Sigmoid colon (tissue), 7 donors: Measurements from ENCODE around the gene RNH1. TPM values are rescaled to one million over a fixed set of nuclear protein-coding genes. Genes with fewer than 3 reads are reported as not detected.
A peak's percentile ranks its signal among the peaks of the same experiment; 100 is the strongest.

Experiments
- DNase-seq: peaks from one replicate; pipeline ENCODE4 v3.0.0-alpha.2; 2019
- H3K27ac ChIP-seq, 4 donors: fragments of 200-600 bp; sonication (generic); one replicate each; pipeline ENCODE4 v1.5.1; 2016 to 2019; ENCODE audit warnings: mild to moderate bottlenecking in 1 of 4
- H3K27me3 ChIP-seq, 3 donors: fragments of 200-600 bp; sonication (generic); one replicate each; pipeline ENCODE4 v1.5.1; 2019; ENCODE audit warnings: mild to moderate bottlenecking in 1 of 3
- H3K36me3 ChIP-seq, 4 donors: fragments of 200-600 bp; sonication (generic); one replicate each; pipeline ENCODE4 v1.5.1; 2016 to 2019
- H3K4me1 ChIP-seq, 4 donors: fragments of 200-600 bp; sonication (generic); one replicate each; pipeline ENCODE4 v1.5.1; 2017 to 2019
- H3K4me3 ChIP-seq, 4 donors: fragments of 200-600 bp; sonication (generic); one replicate each; pipeline ENCODE4 v1.5.1; 2017 to 2019; ENCODE audit warnings: mild to moderate bottlenecking in 2 of 4, moderate library complexity in 1 of 4
- H3K9me3 ChIP-seq, 4 donors: fragments of 200-600 bp in 3 of 4; sonication (generic) in 3 of 4; one replicate each; pipeline versions ENCODE4 v1.5.1 to v1.6.1; 2013 to 2019
- CTCF ChIP-seq, 4 experiments: fragments of 450-650 bp in 3 of 4; fragments of 200-600 bp in 1 of 4; IDR thresholded peaks; one replicate each; pipeline ENCODE4 v1.5.1; 2016 to 2019; ENCODE audit warnings: antibody characterized with exemption in 4 of 4, mild to moderate bottlenecking in 3 of 4, moderate library complexity in 2 of 4
- EP300 ChIP-seq, 4 donors: sonication (generic); formaldehyde crosslinking; IDR thresholded peaks; one replicate each; pipeline ENCODE4 v1.6.1; 2017; ENCODE audit warnings: antibody characterized with exemption in 4 of 4
- POLR2A ChIP-seq, 2 donors: fragments of 450-650 bp; IDR thresholded peaks; one replicate each; pipeline ENCODE4 v1.6.1; 2016; ENCODE audit warnings: antibody characterized with exemption in 2 of 2, mild to moderate bottlenecking in 2 of 2, moderate library complexity in 2 of 2
- POLR2AphosphoS5 ChIP-seq, 4 donors: sonication (generic); formaldehyde crosslinking; IDR thresholded peaks; one replicate each; pipeline ENCODE4 v1.6.1; 2017; ENCODE audit warnings: antibody characterized with exemption in 4 of 4
- WGBS, 2 donors: extraction: QIAGEN DNeasy Blood & Tissue Kit; methylation state at CpG; one replicate each; pipeline ENCODE4 v1.1.7; 2013; 5-methylcytosine and 5-hydroxymethylcytosine counted together
- intact Hi-C: fragments of 100-400 bp; cut with DNase I; formaldehyde crosslinking; loops from one replicate; pipeline ENCODE4 v1.15.1; 2023
- polyA plus RNA-seq, 3 donors: library from polyadenylated mRNA; stranded (reverse); fragments of 200-250 nt; gene quantifications; one replicate each; pipeline ENCODE4 v1.2.3, GENCODE V29; 2013
- total RNA-seq, 4 donors: library from RNA; depleted of rRNA; stranded (reverse); fragments of >200 nt; gene quantifications; one replicate each; pipeline ENCODE4 v1.1.0, GENCODE V29; 2016
- donor health status: healthy with polysubstance abuse.
- donor health status: Bipolar disorder and iron deficiency.
- donor health status: healthy.

RNH1 gene
- total and polyA plus RNA-seq, 7 donors: 101 to 210 (median 150) TPM

GRCh38 chr11:452916-453527 is 54.0 kb downstream of the RNH1 start:
- no peak for DNase-seq
- no peak for TF ChIP-seq EP300 (IDR thresholded peaks at IDR 0.05)
- TF ChIP-seq POLR2AphosphoS5 (IDR thresholded peaks at IDR 0.05): no peak
- TF ChIP-seq CTCF (IDR thresholded peaks at IDR 0.05): no peak
- TF ChIP-seq POLR2A (IDR thresholded peaks at IDR 0.05): no peak
- 90 to 92% methylated on average over 19 of the region's 19 CpGs for WGBS, 2 donors
- Histone ChIP-seq H3K4me3 (no peak overlapping the region), H3K27ac (no peak overlapping the region), H3K36me3 (peaks cover 0 to 22% (median 3%) of the 10 kb centered on the region in 4 donors), H3K9me3 (no peaks in the 10 kb centered on the region), H3K27me3 (no peaks in the 10 kb centered on the region), H3K4me1 (peaks cover 0 to 35% (median 31%) of the 10 kb centered on the region in 4 donors)
- intact Hi-C loops: loop anchor here (5.0 kb wide), 1 partner anchor 166 kb away; the partner anchor contains the start of gene PGGHG

GRCh38 chr11:452203-452744 is 54.8 kb downstream of the RNH1 start:
- Histone ChIP-seq H3K4me1 (peaks cover 0 to 39% (median 33%) of the 10 kb centered on the region in 4 donors), H3K4me3 (no peak overlapping the region), H3K27ac (no peak overlapping the region), H3K9me3 (no peaks in the 10 kb centered on the region), H3K27me3 (no peaks in the 10 kb centered on the region), H3K36me3 (peaks cover 0 to 22% (median 3%) of the 10 kb centered on the region in 4 donors)
- no peak for DNase-seq
- WGBS, 2 donors: 90 to 94% methylated on average over 12 of the region's 12 CpGs
- intact Hi-C loops: loop anchor here (5.0 kb wide), 1 partner anchor 165 kb away; the partner anchor contains the start of gene PGGHG
- TF ChIP-seq POLR2A (IDR thresholded peaks at IDR 0.05) (no peak), EP300 (IDR thresholded peaks at IDR 0.05) (no peak), CTCF (IDR thresholded peaks at IDR 0.05) (no peak), POLR2AphosphoS5 (IDR thresholded peaks at IDR 0.05) (no peak)

- no peaks in the 10 kb centered on the region for H3K27me3 ChIP-seq
- peak overlapping the region in 3 of 4 donors; percentile 91 to 94 (median 92) for H3K27ac ChIP-seq
- H3K36me3 ChIP-seq: peaks cover 0 to 22% (median 3%) of the 10 kb centered on the region in 4 donors
- peak overlapping the region in 1 of 4 donors; percentile 100 for H3K4me3 ChIP-seq
- WGBS, 2 donors: 93 to 95% methylated on average over 14 of the region's 14 CpGs
- H3K9me3 ChIP-seq: no peaks in the 10 kb centered on the region
- no peak for TF ChIP-seq CTCF (IDR thresholded peaks at IDR 0.05)
- TF ChIP-seq EP300 (IDR thresholded peaks at IDR 0.05): no peak
- TF ChIP-seq POLR2AphosphoS5 (IDR thresholded peaks at IDR 0.05): no peak
- TF ChIP-seq POLR2A (IDR thresholded peaks at IDR 0.05): no peak
- H3K4me1 ChIP-seq: peaks cover 0 to 39% (median 33%) of the 10 kb centered on the region in 4 donors
- DNase-seq: no peak
- intact Hi-C loops: loop anchor here (2.0 to 5.0 kb wide), 2 partner anchors 17 to 164 kb away; partner anchors contain the start of gene PGGHG
Observed at GRCh38 chr11:451738-452137, 55.3 kb downstream of the RNH1 start.

GRCh38 chr11:450809-451451 is 56.1 kb downstream of the RNH1 start:
- peak; percentile 83 for DNase-seq
- Histone ChIP-seq H3K27ac (peak overlapping the region; percentile 91 to 94 (median 93)), H3K9me3 (no peaks in the 10 kb centered on the region), H3K4me3 (peak overlapping the region; percentile 73 to 100 (median 95)), H3K36me3 (peaks cover 0 to 22% (median 3%) of the 10 kb centered on the region in 4 donors), H3K4me1 (peaks cover 0 to 39% (median 33%) of the 10 kb centered on the region in 4 donors), H3K27me3 (no peaks in the 10 kb centered on the region)
- TF ChIP-seq CTCF (IDR thresholded peaks at IDR 0.05) (no peak), POLR2AphosphoS5 (IDR thresholded peaks at IDR 0.05) (no peak), EP300 (IDR thresholded peaks at IDR 0.05) (no peak), POLR2A (IDR thresholded peaks at IDR 0.05) (no peak)
- intact Hi-C loops: loop anchor here (2.0 to 5.0 kb wide), 2 partner anchors 18 to 164 kb away; partner anchors contain the start of gene PGGHG
- 2 to 6% methylated on average over 46 of the region's 46 CpGs for WGBS, 2 donors
